Endometrial microvascular endothelial cells (primary cell): ENCODE measurements around the gene USP32. TPM values are rescaled to one million over a fixed set of nuclear protein-coding genes. Genes with fewer than 3 reads are reported as not detected.
"Not testable (repeated sequence)": the region's sequence is repeated elsewhere in the genome, so short reads cannot be mapped to it uniquely, and the experiment has no call there.

Source experiments
- in situ Hi-C: cut with HindIII; loops from 2 replicates; pipeline ENCODE4 v1.10.0; 2017; ENCODE audit warnings: low sequenced_read_pairs, low pct_unique_long_range_greater_than_20kb; ENCODE audit errors: inconsistent ontology term
- total RNA-seq: library from RNA; depleted of rRNA; stranded (reverse); fragments of >200 nt; gene quantifications from one replicate; pipeline ENCODE4 v1.2.3, GENCODE V29; 2015; ENCODE audit errors: inconsistent ontology term

Gene USP32, protein sequence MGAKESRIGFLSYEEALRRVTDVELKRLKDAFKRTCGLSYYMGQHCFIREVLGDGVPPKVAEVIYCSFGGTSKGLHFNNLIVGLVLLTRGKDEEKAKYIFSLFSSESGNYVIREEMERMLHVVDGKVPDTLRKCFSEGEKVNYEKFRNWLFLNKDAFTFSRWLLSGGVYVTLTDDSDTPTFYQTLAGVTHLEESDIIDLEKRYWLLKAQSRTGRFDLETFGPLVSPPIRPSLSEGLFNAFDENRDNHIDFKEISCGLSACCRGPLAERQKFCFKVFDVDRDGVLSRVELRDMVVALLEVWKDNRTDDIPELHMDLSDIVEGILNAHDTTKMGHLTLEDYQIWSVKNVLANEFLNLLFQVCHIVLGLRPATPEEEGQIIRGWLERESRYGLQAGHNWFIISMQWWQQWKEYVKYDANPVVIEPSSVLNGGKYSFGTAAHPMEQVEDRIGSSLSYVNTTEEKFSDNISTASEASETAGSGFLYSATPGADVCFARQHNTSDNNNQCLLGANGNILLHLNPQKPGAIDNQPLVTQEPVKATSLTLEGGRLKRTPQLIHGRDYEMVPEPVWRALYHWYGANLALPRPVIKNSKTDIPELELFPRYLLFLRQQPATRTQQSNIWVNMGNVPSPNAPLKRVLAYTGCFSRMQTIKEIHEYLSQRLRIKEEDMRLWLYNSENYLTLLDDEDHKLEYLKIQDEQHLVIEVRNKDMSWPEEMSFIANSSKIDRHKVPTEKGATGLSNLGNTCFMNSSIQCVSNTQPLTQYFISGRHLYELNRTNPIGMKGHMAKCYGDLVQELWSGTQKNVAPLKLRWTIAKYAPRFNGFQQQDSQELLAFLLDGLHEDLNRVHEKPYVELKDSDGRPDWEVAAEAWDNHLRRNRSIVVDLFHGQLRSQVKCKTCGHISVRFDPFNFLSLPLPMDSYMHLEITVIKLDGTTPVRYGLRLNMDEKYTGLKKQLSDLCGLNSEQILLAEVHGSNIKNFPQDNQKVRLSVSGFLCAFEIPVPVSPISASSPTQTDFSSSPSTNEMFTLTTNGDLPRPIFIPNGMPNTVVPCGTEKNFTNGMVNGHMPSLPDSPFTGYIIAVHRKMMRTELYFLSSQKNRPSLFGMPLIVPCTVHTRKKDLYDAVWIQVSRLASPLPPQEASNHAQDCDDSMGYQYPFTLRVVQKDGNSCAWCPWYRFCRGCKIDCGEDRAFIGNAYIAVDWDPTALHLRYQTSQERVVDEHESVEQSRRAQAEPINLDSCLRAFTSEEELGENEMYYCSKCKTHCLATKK (N-terminal part only)
- total RNA-seq, result 27.8 TPM

DNA sequence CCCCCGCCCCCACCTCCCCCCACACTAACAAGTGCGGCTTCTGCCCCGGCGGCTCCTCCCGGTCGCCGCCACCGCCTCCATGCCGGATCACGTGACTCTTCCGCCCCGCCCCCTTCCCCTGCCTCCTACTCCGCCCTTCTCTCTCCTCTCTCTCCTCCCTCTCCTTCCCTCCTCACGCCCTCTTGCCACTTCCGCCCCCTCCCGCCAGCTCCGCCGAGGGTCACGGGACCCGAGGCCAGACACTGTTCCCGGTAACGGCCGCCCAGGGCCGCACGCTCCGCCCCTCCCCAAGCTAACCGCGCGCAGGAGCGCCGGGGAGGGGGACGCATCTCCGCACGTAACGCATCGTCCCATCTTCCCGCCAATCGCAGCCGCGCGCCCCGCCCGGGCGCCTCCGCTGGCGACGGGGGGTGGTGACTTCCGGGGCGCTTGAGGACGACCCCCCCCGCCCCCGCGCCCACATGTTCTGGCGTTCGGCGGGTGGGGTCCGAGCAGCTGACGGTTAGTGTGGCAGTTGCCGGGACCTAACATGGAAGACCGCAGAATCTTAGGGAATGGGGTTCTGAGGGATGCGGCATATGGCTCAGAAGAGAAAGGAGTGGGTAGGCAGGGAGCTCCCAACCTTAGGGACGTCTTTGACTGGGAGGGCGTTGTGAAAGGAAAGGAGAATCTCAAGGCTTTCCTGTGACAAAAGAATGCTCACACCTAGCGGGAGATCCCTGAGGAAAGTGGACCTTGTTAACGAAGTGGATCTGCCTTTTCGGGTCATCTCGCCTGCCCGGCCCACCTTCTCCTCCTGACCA lies at the start of gene USP32:
Gene USP32 (minus strand): TSS at position 92 of the 803 bp plus-strand sequence. CDS start 194 bp downstream, outside the sequence.
- in situ Hi-C loops, result no loop called here

DNA sequence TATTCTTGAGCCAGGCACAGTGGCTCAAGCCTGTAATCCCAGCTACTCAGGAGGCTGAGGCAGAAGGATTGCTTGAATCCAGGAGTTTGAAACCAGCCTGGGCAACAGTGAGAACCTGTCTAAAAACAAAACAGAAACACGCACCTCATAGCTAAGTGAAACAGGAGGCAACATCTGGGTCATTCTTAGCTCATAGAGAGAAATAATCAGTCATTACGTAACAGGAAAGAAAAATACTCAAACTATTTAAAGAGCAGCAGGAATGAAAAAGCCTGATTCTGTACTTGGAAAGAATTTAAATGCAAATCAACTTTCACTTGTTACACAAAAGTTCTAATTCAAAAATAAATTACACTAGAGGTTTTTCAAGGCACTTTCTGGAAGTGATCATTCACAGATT lies 47.6 kb upstream of the USP32 start:
- in situ Hi-C loops, result no loop called here

DNA sequence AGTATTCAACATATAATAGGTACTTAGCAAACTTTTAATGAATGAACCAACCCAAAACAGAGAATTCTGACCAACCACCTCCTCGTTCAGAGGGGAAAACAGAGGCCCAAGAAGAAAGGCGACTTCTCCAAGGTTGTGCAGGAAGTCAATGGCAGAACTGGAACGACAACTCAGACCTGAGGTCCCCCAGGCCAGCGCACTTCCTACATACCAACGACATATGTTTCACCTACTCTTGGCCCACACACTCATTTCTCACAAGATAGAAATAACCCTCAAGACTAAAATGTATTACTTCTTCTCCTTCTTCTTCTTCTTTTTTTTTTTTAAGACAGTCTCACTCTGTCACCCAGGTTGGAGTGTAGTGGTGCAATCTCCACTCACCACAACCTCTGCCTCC lies 44.7 kb upstream of the USP32 start:
- in situ Hi-C loops, result no loop called here

DNA sequence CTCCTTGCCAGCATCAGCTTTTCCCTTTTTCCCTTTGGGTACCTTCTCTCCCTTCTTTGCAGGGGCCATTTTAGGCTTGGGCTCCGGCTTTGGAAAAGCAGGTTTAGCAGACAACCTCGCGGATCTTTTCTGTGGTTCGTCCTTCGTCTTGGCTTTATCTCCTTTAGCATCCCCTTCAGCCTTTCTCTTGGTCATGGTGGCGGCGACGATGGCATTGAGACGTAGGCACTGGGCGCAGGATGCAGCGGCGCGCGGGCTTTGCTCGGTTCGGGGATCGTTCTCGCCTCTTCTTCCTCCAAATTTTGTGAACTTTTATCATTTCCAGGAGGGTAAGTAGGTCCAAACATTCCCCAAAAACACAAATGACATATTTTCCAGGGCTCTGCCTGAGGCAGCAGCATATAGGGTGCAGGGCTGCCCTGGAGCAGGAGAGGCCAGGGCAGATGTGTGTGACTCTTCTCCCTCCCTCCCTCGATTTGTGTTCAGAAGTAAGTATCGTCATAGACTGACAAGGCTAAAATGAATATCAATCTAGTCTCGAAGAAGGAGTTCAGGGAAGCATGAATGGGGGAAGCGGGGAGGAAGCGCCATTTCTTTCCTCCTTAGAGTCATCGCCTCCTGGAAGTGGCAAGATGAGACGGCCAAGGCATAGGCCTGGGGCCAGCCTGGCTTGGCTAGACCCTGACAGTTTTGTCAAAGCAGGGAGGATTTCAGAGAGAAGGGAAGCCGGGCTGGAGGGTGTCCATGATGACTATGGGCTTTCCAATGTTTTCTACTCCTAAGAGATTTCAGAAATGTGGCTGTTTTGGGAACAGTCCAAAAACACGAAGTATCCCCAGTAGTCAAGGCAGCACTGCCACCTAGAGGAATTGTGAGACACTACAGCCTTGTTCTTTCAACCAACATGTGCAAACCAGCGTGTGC lies 43.6 kb upstream of the USP32 start:
- in situ Hi-C loops, result no loop called here

DNA sequence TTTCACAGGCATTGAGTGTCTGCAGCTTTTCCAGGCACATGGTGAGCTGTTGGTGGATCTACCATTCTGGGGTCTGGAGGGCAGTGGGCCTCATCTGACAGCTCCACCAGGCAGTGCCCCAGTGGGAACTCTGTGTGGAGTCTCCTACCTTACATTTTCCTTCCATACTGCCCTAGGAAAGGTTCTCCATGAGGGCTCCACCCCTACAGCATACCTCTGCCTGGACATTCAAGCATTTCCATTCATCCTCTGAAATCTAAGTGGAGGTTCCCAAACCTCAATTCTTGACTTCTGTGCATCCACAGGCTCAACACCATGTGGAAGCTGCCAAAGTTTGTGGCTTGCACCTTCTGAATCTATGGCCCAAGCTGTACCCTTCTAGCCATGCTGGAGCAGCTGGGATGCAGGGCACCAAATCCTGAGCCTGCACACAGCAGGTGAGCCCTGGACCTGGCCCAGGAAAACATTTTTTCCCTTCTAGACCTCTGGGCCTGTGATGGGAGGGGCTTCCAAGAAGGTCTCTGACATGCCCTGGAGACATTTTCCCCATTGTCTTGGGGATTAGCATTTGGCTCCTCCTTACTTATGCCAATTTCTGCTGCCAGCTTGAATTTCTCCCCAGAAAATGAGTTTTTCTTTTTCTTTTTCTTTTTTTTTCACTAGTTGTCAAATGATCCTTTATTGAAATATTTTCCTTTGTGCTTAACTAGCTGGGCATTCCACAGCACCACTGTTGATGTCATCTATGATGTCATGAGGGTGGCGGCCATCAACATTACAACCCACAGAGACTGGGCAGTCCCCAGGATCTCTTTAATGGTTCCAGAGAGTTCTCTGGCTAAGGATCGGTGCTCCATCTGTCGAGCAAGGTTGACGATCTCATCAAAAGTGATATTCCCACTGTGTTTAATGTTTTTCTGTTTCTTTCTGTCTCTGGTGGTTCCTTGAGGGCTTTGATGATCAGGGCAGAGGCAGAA lies 41.4 kb upstream of the USP32 start:
- in situ Hi-C loops, result not testable (repeated sequence)

DNA sequence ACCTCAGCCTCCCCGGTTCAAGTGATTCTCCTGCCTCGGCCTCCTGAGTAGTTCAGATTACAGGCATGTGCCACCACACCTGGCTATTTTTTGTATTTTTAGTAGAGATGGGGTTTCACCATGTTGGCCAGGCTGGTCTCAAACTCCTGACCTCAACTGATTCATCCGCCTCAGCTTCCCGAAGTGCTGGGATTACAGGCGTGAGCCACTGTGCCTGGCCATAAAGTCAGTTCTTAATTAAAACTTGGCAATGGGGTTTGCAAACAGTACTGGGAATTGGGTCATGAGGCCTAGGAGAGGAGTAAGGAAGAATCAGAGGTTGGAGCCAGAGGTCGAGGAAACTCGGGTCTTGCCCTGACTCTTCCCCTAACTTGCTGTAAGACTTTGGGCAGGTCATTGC lies 38.6 kb upstream of the USP32 start:
- in situ Hi-C loops, result not testable (repeated sequence)

DNA sequence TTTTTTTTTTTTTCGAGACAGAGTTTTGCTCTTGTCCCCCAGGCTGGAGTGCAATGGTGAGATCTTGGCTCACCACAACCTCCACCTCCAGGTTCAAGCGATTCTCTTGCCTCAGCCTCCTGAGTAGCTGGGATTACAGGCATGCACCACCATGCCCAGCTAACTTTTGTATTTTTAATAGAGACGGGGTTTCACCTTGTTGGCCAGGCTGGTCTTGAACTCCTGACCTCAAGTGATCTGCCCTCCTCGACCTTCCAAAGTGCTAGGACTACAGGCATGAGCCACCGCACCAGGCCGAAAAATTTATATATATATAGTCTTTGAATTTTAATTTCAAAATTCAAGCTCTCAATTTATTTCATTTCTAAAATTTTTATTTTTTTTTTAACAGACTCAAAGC lies 36.6 kb upstream of the USP32 start:
- in situ Hi-C loops, result not testable (repeated sequence)

DNA sequence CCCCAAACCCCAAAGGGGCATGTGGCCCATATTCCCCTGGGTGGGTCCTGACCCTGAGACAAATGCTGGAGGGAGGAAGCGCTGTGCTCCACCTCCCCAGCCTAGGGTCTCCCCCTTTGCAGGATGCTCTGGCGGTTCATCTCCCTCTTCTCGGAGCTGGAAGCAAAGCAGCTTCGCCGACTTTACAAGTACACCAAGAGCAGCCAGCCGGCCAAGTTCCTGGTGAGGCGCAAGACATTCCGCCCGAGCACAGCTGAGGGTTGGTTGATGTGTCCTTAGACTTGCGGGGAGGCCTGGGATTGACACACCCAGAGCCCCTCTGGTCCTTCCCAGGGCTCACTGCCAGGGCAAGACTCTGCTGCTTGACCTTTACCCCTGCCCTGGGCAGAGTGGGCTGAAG lies 34.7 kb upstream of the USP32 start:
- in situ Hi-C loops, result no loop called here

DNA sequence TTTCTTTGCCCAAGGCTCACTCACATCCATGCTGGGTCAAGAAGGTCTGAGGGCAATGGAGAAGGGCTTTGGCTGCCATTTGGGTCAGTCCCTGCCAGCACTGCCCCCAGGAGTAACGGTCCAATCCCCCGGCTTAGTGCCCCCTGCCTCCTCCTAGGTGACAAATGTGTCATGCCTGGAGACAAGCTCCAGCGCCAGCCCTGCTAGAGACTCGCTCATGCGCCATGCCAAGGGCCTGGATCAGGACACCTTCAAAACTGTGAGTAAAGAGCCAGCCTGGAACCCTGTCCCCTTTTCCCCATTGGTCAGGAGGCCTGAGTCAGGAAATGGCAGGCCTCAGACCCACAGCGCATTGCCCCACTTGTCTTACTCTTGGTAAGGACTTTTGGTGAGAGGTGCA lies 33.7 kb upstream of the USP32 start:
- in situ Hi-C loops, result no loop called here

DNA sequence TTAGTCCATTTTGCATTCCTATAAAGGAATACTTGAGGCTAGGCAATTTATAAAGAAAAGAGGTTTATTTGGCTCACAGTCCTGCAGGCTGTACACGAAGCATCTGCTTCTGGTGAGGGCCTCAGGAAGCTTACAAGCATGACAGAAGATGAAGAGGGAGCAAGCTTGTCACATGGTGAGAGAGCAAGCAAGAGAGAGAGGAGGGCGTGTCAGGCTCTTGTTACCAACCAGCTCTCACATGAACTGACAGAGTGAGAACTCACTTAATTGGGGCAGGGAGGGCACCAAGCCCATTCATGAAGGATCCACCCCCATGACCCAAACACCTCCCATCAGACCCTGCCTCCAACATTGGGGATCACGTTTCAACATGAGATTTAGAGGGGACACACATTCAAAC lies 31.9 kb upstream of the USP32 start:
- in situ Hi-C loops, result no loop called here

DNA sequence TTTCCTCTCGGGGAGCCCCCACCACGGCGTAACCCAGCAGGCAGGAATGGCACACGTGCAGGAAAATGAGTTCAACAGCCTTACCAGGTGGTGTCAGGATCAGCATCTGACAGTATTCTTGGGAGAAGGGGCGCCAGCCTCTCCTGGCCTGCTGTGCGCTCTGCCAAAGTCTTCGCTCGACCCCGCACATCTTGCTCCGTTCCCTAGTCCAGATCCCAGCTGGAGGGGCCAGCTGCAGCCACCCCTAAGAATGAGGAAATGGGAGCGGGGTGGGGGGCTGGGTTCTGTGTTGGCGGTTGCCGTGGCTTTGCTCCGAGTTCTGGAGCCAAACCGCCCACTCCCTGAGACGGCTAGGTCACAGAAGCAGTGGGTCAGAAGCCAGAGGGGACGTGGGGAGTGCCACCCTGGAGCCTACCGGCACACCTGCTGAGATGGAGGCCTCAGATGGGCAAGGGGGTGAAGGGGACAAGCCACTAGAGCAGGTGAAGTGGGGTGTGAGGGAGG lies 30.3 kb upstream of the USP32 start, which contains the start of gene CHCT1:
Gene CHCT1 (plus strand): TSS at position 328 of the 504 bp plus-strand sequence. CDS start 104 bp downstream, at position 432.
- in situ Hi-C loops, result no loop called here

DNA sequence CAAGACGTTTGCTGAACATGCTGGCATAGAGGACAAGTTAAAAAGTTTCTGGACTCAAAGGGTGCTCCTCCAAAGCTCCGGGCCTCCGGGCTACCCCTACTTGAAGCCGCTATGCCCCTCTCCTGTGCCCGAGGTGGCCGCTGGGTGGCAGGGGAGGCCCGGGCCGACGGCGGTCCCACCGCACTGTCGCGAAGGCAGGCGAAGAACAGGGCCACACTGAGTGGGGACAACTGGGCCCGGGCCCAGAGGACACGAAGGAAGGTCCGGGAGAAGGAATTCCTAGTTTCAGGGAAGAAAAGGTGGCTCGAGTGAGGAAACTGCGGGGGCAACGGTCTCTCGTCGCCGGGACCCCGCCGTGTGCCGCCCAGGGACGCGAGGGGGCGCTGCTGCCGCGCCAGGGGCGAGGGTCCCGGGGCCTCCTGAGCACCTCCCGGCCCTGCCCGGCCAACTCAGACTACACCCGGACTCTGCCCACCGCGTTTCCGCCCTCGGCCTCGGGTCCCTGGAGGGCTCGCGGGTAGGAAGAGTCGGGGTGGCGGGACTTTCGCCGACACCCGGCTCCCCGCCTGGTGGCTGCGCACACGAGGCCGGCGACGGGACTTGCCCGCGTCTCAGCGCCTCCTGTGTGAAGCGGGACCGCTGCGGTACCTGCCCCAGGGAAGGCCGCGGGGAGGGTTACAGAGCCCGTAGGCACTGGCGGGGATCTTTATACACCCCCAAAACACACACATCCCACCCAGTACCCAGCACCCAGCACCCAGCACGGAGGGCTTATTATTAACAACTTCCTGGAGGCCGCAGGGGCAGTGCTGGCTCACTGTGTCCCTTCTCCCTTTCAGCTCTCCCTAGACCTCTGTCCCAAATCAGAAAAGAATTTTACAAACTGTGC lies 29.6 kb upstream of the USP32 start:
- in situ Hi-C loops, result no loop called here

DNA sequence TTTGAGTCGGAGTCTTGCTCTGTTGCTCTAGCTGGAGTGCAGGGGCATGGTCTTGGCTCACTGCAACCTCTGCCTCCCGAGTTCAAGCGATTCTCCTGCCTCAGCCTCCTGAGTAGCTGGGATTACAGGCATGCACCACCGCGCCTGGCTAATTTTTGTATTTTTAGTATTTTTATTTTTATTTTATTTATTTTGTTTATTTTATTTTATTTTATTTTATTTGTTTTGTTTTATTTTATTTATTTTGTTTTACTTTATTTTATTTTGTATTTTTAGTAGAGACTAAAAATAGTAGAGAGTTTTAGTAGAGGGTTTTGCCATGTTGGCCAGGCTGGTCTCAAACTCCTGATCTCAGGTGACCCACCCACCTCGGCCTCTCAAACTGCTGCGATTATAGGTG lies 27.9 kb upstream of the USP32 start:
- in situ Hi-C loops, result not testable (repeated sequence)

DNA sequence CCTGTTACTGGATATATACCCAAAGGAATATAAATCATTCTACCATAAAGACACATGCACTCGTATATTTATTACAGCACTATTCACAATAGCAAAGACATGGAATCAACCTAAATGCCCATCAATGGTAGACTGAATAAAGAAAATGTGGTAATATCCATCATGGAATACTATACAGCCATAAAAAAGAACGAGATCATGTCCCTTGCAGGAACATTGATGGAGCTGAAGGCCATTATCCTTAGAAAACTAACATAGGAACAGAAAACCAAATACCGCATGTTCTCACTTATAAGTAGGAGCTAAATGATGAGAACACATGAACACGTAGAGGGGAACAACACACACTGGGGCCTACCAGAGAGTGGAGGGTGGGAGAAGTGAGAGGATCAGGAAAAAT lies 27.1 kb upstream of the USP32 start:
- in situ Hi-C loops, result not testable (repeated sequence)

DNA sequence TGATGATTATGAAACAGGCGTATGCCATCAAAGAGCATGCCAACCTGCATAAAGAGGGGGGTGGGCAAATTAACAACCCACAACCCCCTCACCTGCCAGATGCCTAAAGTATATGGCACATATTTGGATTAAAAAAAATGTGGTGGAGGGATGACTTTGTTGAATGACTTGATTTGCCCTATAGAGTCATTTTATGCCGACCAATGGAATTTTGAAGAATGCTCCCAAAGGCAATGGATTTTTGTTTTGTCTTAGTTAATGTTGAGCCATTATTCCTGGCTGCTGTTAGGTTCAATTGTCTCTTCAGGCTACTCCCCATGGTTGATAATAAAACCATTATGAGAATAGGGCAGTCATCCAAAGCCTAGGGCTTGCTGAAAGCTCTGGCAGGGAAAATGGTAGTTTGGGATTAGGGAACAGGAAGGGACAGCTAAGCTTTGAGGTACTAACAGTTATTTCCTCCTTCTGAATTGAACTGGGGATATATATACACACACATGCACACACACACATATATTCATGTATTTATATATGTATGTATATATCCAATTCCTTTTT lies 24.5 kb upstream of the USP32 start:
- in situ Hi-C loops, result no loop called here
